Kidney epithelial cell (primary cell): ENCODE results near the gene DNHD1. TPM values are rescaled to one million over a fixed set of nuclear protein-coding genes. Genes with fewer than 3 reads are reported as not detected.
A peak's percentile ranks its signal among the peaks of the same experiment; 100 is the strongest.

Source experiments
- DNase-seq: peaks from one replicate; pipeline ENCODE4 v3.0.0-alpha.2; 2010; ENCODE audit warnings: low read depth
- H3K27me3 ChIP-seq: 2 replicates; pipeline ENCODE4 v1.6.0; 2011; ENCODE audit warnings: low read length; ENCODE audit not compliant: control insufficient read depth, insufficient read depth
- H3K36me3 ChIP-seq: 2 replicates; pipeline ENCODE4 v1.5.1; 2011; ENCODE audit warnings: low read length; ENCODE audit not compliant: control insufficient read depth, insufficient read depth
- H3K4me3 ChIP-seq: 2 replicates; pipeline ENCODE4 v1.5.1; 2011; ENCODE audit warnings: low read depth, mild to moderate bottlenecking, control low read depth, low read length
- CTCF ChIP-seq: IDR thresholded peaks from 2 replicates; pipeline ENCODE4 v1.5.1; 2011; ENCODE audit warnings: mild to moderate bottlenecking, moderate library complexity, low read length, control low read depth, inconsistent platforms; ENCODE audit not compliant: insufficient read depth, poor library complexity, severe bottlenecking
- total RNA-seq: library from RNA; depleted of rRNA; stranded (reverse); fragments of >200 nt; gene quantifications from 2 replicates; pipeline ENCODE4 v1.2.3, GENCODE V29; 2015

DNHD1 gene
- total RNA-seq, 1 donor from 2014 or later: 2.9 TPM

GRCh38 chr11:6602096-6602940 is 105.2 kb downstream of the DNHD1 start:
- Histone ChIP-seq H3K4me3 (peak overlapping the region; percentile 73), H3K36me3 (peaks cover 3% of the 10 kb centered on the region), H3K27me3 (no peaks in the 10 kb centered on the region)
- DNase-seq: no peak
- TF ChIP-seq CTCF: no peak

GRCh38 chr11:6603287-6604080 is 106.4 kb downstream of the DNHD1 start, which contains the start of the genes ILK and RRP8:
Gene ILK (plus strand): TSS chr11:6603774. CDS start chr11:6604272, 498 bp downstream.
Gene RRP8 (minus strand): TSS chr11:6603616. CDS start chr11:6603502, 114 bp downstream.
- no peaks in the 10 kb centered on the region for H3K27me3 ChIP-seq
- no peak for DNase-seq
- H3K36me3 ChIP-seq: peaks cover 5% of the 10 kb centered on the region
- peak within 1 kb of the TSS; percentile 73 for H3K4me3 ChIP-seq
- TF ChIP-seq CTCF: peak; percentile 3

GRCh38 chr11:6604081-6604626 is 107.1 kb downstream of the DNHD1 start:
- no peak for DNase-seq
- Histone ChIP-seq H3K27me3 (no peaks in the 10 kb centered on the region), H3K36me3 (peaks cover 5% of the 10 kb centered on the region), H3K4me3 (peak overlapping the region; percentile 73)
- peak; percentile 13 for TF ChIP-seq CTCF

GRCh38 chr11:6604790-6605189 is 107.7 kb downstream of the DNHD1 start:
- peaks cover 5% of the 10 kb centered on the region for H3K36me3 ChIP-seq
- no peak for TF ChIP-seq CTCF
- H3K4me3 ChIP-seq: peak overlapping the region; percentile 73
- no peaks in the 10 kb centered on the region for H3K27me3 ChIP-seq
- no peak for DNase-seq

- peaks cover 6% of the 10 kb centered on the region for H3K36me3 ChIP-seq
- TF ChIP-seq CTCF: no peak
- no peak overlapping the region for H3K4me3 ChIP-seq
- no peaks in the 10 kb centered on the region for H3K27me3 ChIP-seq
- DNase-seq: peak; percentile 97
Observed at GRCh38 chr11:6606471-6607189, 109.5 kb downstream of the DNHD1 start.
